PC-9 (cell line): Measurements from ENCODE around the gene STEAP3. TPM values are rescaled to one million over a fixed set of nuclear protein-coding genes. Genes with fewer than 3 reads are reported as not detected.

Source experiments
- BruUV-seq: library from RNA; stranded (reverse); fragments of 400-500 nt; replicated peaks from 2 replicates; lab custom pipeline; 2021; lab: Mats Ljungman, UMichigan
- CTCF ChIA-PET: fragments of 300-600 bp; sonication (Branson Sonifier 250); formaldehyde crosslinking; loops from one replicate; lab custom pipeline; 2022; ENCODE audit warnings: antibody characterized with exemption; lab: Charles Lee
- POLR2A ChIA-PET: fragments of 300-600 bp; sonication (Branson Sonifier 250); formaldehyde crosslinking; loops from one replicate; lab custom pipeline; 2022; ENCODE audit warnings: antibody characterized with exemption; ENCODE audit not compliant: unreplicated experiment; lab: Charles Lee
- DNase-seq, 2 experiments: peaks; one replicate each; pipeline versions ENCODE4 v3.0.0 to v3.0.0-alpha.2; 2015 to 2022; ENCODE audit warnings: mixed read lengths in 1 of 2
- H2AFZ ChIP-seq: fragments of 200-600 bp; sonication (generic); 2 replicates; pipeline ENCODE4 v1.8.1; 2017; ENCODE audit warnings: antibody characterized with exemption
- H3F3A ChIP-seq: fragments of 200-600 bp; sonication (generic); 2 replicates; pipeline ENCODE4 v1.8.1; 2017; ENCODE audit warnings: antibody characterized with exemption, mild to moderate bottlenecking, low read depth; ENCODE audit not compliant: insufficient read depth
- H3K27ac ChIP-seq: fragments of 200-600 bp; sonication (generic); 2 replicates; pipeline ENCODE4 v1.6.1; 2016; ENCODE audit warnings: mixed run types
- H3K27me3 ChIP-seq: fragments of 200-600 bp; sonication (generic); 2 replicates; pipeline ENCODE4 v1.6.1; 2016; ENCODE audit warnings: low read depth, mixed run types; ENCODE audit not compliant: insufficient read depth
- H3K36me3 ChIP-seq: fragments of 200-600 bp; sonication (generic); 2 replicates; pipeline ENCODE4 v1.6.1; 2016; ENCODE audit warnings: low read depth, mixed run types
- H3K4me1 ChIP-seq: fragments of 200-600 bp; sonication (generic); replicated peaks from 2 replicates; pipeline ENCODE4 v1.6.1; 2016; ENCODE audit warnings: mixed run types; ENCODE audit not compliant: insufficient read depth
- H3K4me2 ChIP-seq: fragments of 200-600 bp; sonication (generic); 2 replicates; pipeline ENCODE4 v1.6.1; 2017; ENCODE audit warnings: mixed run types
- H3K4me3 ChIP-seq: fragments of 200-600 bp; sonication (generic); 2 replicates; pipeline ENCODE4 v1.6.1; 2016; ENCODE audit warnings: mixed run types
- H3K79me2 ChIP-seq: fragments of 200-600 bp; sonication (generic); 2 replicates; pipeline ENCODE4 v1.6.1; 2017; ENCODE audit warnings: low read depth, mixed run types
- H3K9me2 ChIP-seq: fragments of 200-600 bp; sonication (generic); 2 replicates; pipeline ENCODE4 v1.8.1; 2017; ENCODE audit warnings: mild to moderate bottlenecking; ENCODE audit not compliant: insufficient read depth
- H3K9me3 ChIP-seq: fragments of 200-600 bp; sonication (generic); 2 replicates; pipeline ENCODE4 v1.8.1; 2016; ENCODE audit warnings: low read depth; ENCODE audit not compliant: insufficient read depth
- H4K20me1 ChIP-seq: fragments of 200-600 bp; sonication (generic); 2 replicates; pipeline ENCODE4 v1.8.1; 2017; ENCODE audit not compliant: insufficient read depth
- EZH2 ChIP-seq: fragments of 200-600 bp; sonication (generic); IDR thresholded peaks from 2 replicates; pipeline ENCODE4 v1.8.0; 2017; ENCODE audit warnings: antibody characterized with exemption, low read depth
- intact Hi-C: fragments of 100-400 bp; cut with micrococcal nuclease; formaldehyde crosslinking; loops from one replicate; pipeline ENCODE4 v1.10.0; 2022; ENCODE audit not compliant: unreplicated experiment
- total RNA-seq: library from RNA; stranded (reverse); gene quantifications from 2 replicates; pipeline ENCODE4 v1.2.3, GENCODE V29; 2021
- TF ChIP-seq, protein P1 (sequence below): fragments of 200-600 bp; sonication (generic); conservative IDR thresholded peaks from 2 replicates; pipeline ENCODE4 v1.6.1; 2017; ENCODE audit warnings: mixed run types, antibody characterized with exemption, mild to moderate bottlenecking, moderate library complexity

STEAP3 gene
- total RNA-seq, 1 experiment from 2014 or later: 23.0 TPM

DNA sequence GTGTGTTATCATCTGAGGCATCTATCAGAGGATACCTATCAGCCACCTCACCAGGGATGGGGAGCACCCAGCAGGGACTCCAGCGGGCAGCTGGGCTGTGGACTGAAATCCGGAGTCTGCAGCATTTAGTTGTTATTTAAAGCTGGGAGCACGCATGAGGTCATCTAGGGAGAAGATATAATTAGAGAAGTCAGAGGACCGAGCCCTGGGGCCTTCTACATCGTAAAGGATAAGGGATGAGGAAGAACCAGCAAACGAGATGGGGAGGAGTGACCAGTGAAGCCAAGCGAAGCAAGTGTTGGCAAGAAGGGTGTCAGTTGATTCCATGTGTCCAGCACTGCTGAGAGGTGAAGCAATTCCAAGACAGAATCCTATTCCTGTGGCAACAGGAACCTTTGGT, 70.3 kb downstream of the STEAP3 start:
- no peak for DNase-seq
- intact Hi-C loops: loop anchor here (2.0 to 5.0 kb wide), 3 partner anchors 73 to 183 kb away; partner anchors contain the start of genes C2orf76 and DBI
- ChIA-PET CTCF (no interaction called here), POLR2A (no interaction called here)
- no peak overlapping the region for H3K4me3 ChIP-seq
- H3K9me2 ChIP-seq: no peaks in the 10 kb centered on the region
- TF ChIP-seq EZH2: no peak
- TF ChIP-seq, protein P1, sequence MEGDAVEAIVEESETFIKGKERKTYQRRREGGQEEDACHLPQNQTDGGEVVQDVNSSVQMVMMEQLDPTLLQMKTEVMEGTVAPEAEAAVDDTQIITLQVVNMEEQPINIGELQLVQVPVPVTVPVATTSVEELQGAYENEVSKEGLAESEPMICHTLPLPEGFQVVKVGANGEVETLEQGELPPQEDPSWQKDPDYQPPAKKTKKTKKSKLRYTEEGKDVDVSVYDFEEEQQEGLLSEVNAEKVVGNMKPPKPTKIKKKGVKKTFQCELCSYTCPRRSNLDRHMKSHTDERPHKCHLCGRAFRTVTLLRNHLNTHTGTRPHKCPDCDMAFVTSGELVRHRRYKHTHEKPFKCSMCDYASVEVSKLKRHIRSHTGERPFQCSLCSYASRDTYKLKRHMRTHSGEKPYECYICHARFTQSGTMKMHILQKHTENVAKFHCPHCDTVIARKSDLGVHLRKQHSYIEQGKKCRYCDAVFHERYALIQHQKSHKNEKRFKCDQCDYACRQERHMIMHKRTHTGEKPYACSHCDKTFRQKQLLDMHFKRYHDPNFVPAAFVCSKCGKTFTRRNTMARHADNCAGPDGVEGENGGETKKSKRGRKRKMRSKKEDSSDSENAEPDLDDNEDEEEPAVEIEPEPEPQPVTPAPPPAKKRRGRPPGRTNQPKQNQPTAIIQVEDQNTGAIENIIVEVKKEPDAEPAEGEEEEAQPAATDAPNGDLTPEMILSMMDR: no peak
- BruUV-seq: no TSS peak
- no peaks in the 10 kb centered on the region for H3F3A ChIP-seq
- H3K9me3 ChIP-seq: no peaks in the 10 kb centered on the region
- H3K4me2 ChIP-seq: no peak overlapping the region
- no peak overlapping the region for H3K27ac ChIP-seq
- peaks cover 5% of the 10 kb centered on the region for H3K4me1 ChIP-seq
- H3K79me2 ChIP-seq: no peaks in the 10 kb centered on the region
- no peaks in the 10 kb centered on the region for H4K20me1 ChIP-seq
- H2AFZ ChIP-seq: no peak overlapping the region
- H3K27me3 ChIP-seq: no peaks in the 10 kb centered on the region
- H3K36me3 ChIP-seq: no peaks in the 10 kb centered on the region

DNA sequence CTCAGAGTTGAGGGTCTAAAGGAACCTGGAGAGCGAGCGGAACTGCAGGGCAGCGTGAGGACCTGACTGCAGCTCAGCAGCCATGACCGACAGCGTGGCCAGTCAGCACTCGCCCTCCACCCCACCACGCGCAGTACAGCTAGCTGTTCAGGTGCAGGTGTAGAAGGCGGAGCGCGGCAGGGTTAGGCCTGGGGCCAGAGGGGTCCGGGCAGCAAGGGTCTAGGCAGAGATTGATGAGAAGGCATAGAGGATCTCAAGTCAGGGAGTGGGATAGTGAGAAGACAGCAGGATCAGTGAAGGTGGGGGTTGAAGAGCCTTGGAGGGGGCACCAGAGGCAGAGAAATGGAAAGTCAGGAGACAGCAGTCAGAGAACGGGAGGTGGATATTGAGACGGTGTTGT, 71.0 kb downstream of the STEAP3 start:
- no peak for TF ChIP-seq EZH2
- TF ChIP-seq, protein P1: no peak
- no TSS peak for BruUV-seq
- CTCF ChIA-PET: no interaction called here

DNA sequence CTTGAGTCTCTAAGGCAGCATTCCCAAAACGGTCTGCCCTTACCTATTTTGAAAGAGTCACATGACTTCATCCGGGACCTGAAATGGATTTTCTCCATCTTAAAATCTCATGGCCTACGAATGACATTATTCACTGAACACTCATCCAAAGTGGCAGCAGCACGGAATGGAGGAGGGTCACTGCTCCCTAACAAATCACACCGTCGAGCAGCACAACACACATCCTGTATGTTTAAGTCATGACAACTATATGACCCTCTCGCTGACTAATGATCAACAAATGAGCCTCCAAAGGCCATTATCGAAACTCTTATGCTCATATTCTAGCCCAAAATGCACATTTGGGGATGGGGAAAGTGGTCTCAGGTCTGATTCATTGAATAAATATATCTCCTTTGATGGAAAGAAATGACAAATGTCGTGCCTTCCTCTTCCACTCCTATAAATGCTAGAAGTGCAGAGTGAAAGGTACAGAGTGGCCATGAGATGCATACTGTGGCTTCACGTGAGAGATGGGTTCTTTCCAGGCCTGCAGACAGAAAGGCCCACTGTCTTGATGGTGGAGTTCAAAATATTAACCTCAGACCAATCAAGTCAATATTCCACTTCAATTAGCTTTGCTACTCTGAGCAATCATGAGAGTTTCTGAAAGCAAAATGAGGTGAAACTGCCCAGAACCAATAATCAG, 72.2 kb downstream of the STEAP3 start:
- POLR2A ChIA-PET: no interaction called here
- no peaks in the 10 kb centered on the region for H3F3A ChIP-seq
- no peak overlapping the region for H2AFZ ChIP-seq

More for the DNA sequence above, 71.0 kb downstream of the STEAP3 start:
- no peaks in the 10 kb centered on the region for H3K27me3 ChIP-seq
- intact Hi-C loops: loop anchor here (5.0 kb wide), 2 partner anchors 113 to 183 kb away; no protein-coding TSS in a partner anchor
- no peak overlapping the region for H3K4me2 ChIP-seq
- no peaks in the 10 kb centered on the region for H3K9me3 ChIP-seq
- no peak for DNase-seq
- no peaks in the 10 kb centered on the region for H3K79me2 ChIP-seq
- no peaks in the 10 kb centered on the region for H3F3A ChIP-seq
- no peak overlapping the region for H3K27ac ChIP-seq
- POLR2A ChIA-PET: no interaction called here
- no peaks in the 10 kb centered on the region for H4K20me1 ChIP-seq
- H3K4me3 ChIP-seq: no peak overlapping the region
- H3K9me2 ChIP-seq: no peaks in the 10 kb centered on the region
- peaks cover 5% of the 10 kb centered on the region for H3K4me1 ChIP-seq
- H2AFZ ChIP-seq: no peak overlapping the region
- H3K36me3 ChIP-seq: no peaks in the 10 kb centered on the region

More for the DNA sequence above, 72.2 kb downstream of the STEAP3 start:
- TF ChIP-seq, protein P1: no peak
- TF ChIP-seq EZH2: no peak
- Histone ChIP-seq H4K20me1 (no peaks in the 10 kb centered on the region), H3K79me2 (no peaks in the 10 kb centered on the region), H3K27me3 (no peaks in the 10 kb centered on the region), H3K9me2 (no peaks in the 10 kb centered on the region), H3K27ac (no peak overlapping the region), H3K4me1 (peaks cover 5% of the 10 kb centered on the region), H3K4me2 (no peak overlapping the region), H3K9me3 (no peaks in the 10 kb centered on the region), H3K4me3 (no peak overlapping the region), H3K36me3 (no peaks in the 10 kb centered on the region)
- CTCF ChIA-PET: no interaction called here
- no peak for DNase-seq
- BruUV-seq: no TSS peak
- intact Hi-C loops: no loop called here
